MCF 10A (cell line): ENCODE measurements around the gene CSNK1A1L. TPM values are rescaled to one million over a fixed set of nuclear protein-coding genes. Genes with fewer than 3 reads are reported as not detected.
"Not testable (repeated sequence)": the region's sequence is repeated elsewhere in the genome, so short reads cannot be mapped to it uniquely, and the experiment has no call there.

Source experiments
- BruUV-seq: library from RNA; stranded (reverse); fragments of 400-500 nt; replicated peaks from 2 replicates; lab custom pipeline; 2021; lab: Mats Ljungman, UMichigan
- CTCF ChIA-PET: fragments of 300-600 bp; sonication (Branson Sonifier 250); formaldehyde crosslinking; extraction: SDS; loops from one replicate; lab custom pipeline; 2021; ENCODE audit warnings: antibody characterized with exemption, inconsistent platforms; lab: Yijun Ruan, JAX
- POLR2A ChIA-PET: fragments of 300-600, 350-650 bp; sonication (Branson Sonifier 250); formaldehyde crosslinking; extraction: SDS; loops from one replicate; lab custom pipeline; 2020; ENCODE audit warnings: antibody characterized with exemption, inconsistent platforms; lab: Yijun Ruan, JAX
- DNase-seq: peaks from one replicate; pipeline ENCODE4 v3.0.0-alpha.2; 2018; ENCODE audit not compliant: unreplicated experiment
- H3K27ac Mint-ChIP-seq: one replicate; pipeline ENCODE4 v1.8.0; 2022; ENCODE audit warnings: mild to moderate bottlenecking, low read depth, mixed read lengths; ENCODE audit not compliant: unreplicated experiment
- H3K27me3 Mint-ChIP-seq: one replicate; pipeline ENCODE4 v1.8.0; 2022; ENCODE audit warnings: mixed read lengths; ENCODE audit not compliant: insufficient read depth, unreplicated experiment
- H3K36me3 Mint-ChIP-seq: one replicate; pipeline ENCODE4 v1.8.0; 2022; ENCODE audit warnings: mild to moderate bottlenecking, moderate library complexity, mixed read lengths; ENCODE audit not compliant: insufficient read depth, unreplicated experiment
- H3K4me1 Mint-ChIP-seq: one replicate; pipeline ENCODE4 v1.8.0; 2022; ENCODE audit warnings: mixed read lengths; ENCODE audit not compliant: insufficient read depth, unreplicated experiment
- H3K4me3 Mint-ChIP-seq: one replicate; pipeline ENCODE4 v1.8.0; 2022; ENCODE audit warnings: mild to moderate bottlenecking, moderate library complexity, mixed read lengths; ENCODE audit not compliant: unreplicated experiment
- H3K9me3 Mint-ChIP-seq: one replicate; pipeline ENCODE4 v1.8.0; 2022; ENCODE audit warnings: mixed read lengths; ENCODE audit not compliant: unreplicated experiment
- CTCF ChIP-seq: fragments of 200-600 bp; IDR thresholded peaks from one replicate; pipeline ENCODE4 v1.8.0; 2022; ENCODE audit warnings: antibody characterized with exemption, mild to moderate bottlenecking; ENCODE audit not compliant: unreplicated experiment
- intact Hi-C: fragments of 100-400 bp; cut with micrococcal nuclease; formaldehyde crosslinking; loops from 2 replicates; pipeline ENCODE4 v1.14.1; 2022
- total RNA-seq: library from RNA; stranded (reverse); gene quantifications from 2 replicates; pipeline ENCODE4 v1.2.3, GENCODE V29; 2022

CSNK1A1L gene
- total RNA-seq, 1 experiment from 2014 or later = not detected

GRCh38 chr13:37058910-37059847 is 46.3 kb downstream of the CSNK1A1L start, which contains the start of gene SUPT20H:
TSS of gene SUPT20H (minus strand) at chr13:37059688. CDS start at chr13:37051490, 8,198 bp downstream.
- no peak for TF ChIP-seq CTCF
- Mint-ChIP-seq H3K27ac (peak within 1 kb of the TSS; percentile 97), H3K4me1 (peaks cover 4% of the 10 kb centered on the region), H3K4me3 (peak within 1 kb of the TSS; percentile 81), H3K27me3 (no peaks in the 10 kb centered on the region), H3K36me3 (peaks cover 14% of the 10 kb centered on the region), H3K9me3 (no peaks in the 10 kb centered on the region)
- POLR2A ChIA-PET = interaction anchor here (0.5 to 4.8 kb wide), 17 partner anchors 9 to 1978 kb away, joined by 3 to 28 read pairs (median 3); partner anchors contain the start of genes ALG5, EXOSC8 and PROSER1
- DNase-seq = peak; percentile 89
- intact Hi-C loops = loop anchor here (2.0 kb wide), 1 partner anchor 60 kb away; the partner anchor contains the start of gene ALG5
- TSS peak; percentile 70 for BruUV-seq
- CTCF ChIA-PET = interaction anchor here (0.6 to 1.3 kb wide), 4 partner anchors 11 to 1492 kb away, joined by 3 read pairs; no protein-coding TSS in a partner anchor

- POLR2A ChIA-PET = interaction anchor here (1.0 to 4.8 kb wide), 3 partner anchors 9 to 56 kb away, joined by 4 to 28 read pairs (median 17); partner anchors contain the start of genes ALG5 and EXOSC8
- H3K4me3 Mint-ChIP-seq, BruUV-seq, H3K4me1 Mint-ChIP-seq, H3K27me3 Mint-ChIP-seq, H3K9me3 Mint-ChIP-seq, intact Hi-C loops, H3K27ac Mint-ChIP-seq, DNase-seq, CTCF ChIA-PET: not testable (repeated sequence)
- peaks cover 16% of the 10 kb centered on the region for H3K36me3 Mint-ChIP-seq
Measured at GRCh38 chr13:37056228-37056627, 49.2 kb downstream of the CSNK1A1L start.

Other genes with a start within 250 kb of the CSNK1A1L start
- 0.98 and 1.6 TPM in 2 replicates for gene SMAD9, start 185.4 kb downstream of the CSNK1A1L start, total RNA-seq
- 43.7 and 51.2 TPM in 2 replicates for gene ALG5, start 106.3 kb downstream of the CSNK1A1L start, total RNA-seq
- gene EXOSC8, start 104.9 kb downstream of the CSNK1A1L start, total RNA-seq = 99.4 and 126 TPM in 2 replicates
- 86.8 and 90.3 TPM in 2 replicates for gene SUPT20H, start 46.0 kb downstream of the CSNK1A1L start, total RNA-seq